HG02623 (cell line): Measurements from ENCODE around the gene GTPBP2.
"Not testable (repeated sequence)": the region's sequence is repeated elsewhere in the genome, so short reads cannot be mapped to it uniquely, and the experiment has no call there.

Experiments
- ATAC-seq: cut with Tn5 transposase; IDR thresholded peaks from one replicate; pipeline ENCODE4 v1.9.1; 2021; ENCODE audit warnings: moderate library complexity; ENCODE audit not compliant: unreplicated experiment

GTPBP2 gene

GRCh38 chr6:43662948-43663347, 33.9 kb upstream of the GTPBP2 start:
- ATAC-seq: not testable (repeated sequence)

GRCh38 chr6:43658161-43658560, 29.1 kb upstream of the GTPBP2 start:
- no peak for ATAC-seq

DNA sequence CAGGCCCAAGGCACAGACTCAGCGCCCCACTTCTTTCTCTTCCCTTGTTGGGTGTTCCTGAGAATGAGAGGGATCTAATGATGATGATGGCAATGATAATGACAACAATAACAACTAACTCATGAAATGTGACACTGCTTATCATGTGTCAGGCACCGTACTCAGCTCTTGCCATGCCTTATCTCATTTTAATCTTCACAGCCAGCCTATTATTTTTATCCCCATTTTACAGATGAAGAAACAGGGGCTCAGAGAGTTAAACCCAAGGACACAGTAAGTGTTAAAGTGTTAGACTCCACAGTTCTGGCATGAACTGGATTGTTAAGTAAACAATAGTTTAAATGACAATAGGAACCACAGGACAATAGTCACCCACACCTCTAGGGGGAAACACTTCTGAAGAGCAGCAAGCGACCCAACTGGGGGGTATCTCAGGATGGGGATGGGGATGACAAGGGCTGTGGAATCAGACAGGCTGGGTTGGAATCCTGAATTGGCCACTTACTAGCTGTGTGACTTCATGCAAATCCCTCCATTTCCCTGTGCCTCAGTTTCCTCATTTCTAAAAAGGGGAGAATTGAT, 28.2 kb upstream of the GTPBP2 start:
- ATAC-seq: no peak

DNA sequence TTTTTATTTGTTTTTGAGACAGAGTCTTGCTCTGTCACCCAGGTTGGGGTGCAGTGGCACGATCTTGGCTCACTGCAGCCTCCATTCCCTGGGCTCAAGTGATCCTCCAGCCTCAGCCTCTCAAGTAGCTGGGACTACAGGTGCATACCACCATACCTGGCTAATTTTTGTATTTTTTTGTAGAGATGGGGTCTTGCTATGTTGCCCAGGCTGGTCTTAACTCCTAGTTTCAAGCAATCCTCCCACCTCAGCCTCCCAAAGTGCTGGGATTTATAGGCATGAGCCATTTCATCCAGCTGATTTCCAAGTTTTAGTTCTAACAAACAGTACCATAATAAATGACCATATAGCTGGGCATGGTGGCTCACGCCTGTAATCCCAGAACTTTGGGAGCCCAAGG, 23.8 kb upstream of the GTPBP2 start:
- not testable (repeated sequence) for ATAC-seq

GRCh38 chr6:43648248-43648647, 19.2 kb upstream of the GTPBP2 start:
- ATAC-seq: no peak

GRCh38 chr6:43647613-43648012, 18.5 kb upstream of the GTPBP2 start:
- ATAC-seq: no peak

DNA sequence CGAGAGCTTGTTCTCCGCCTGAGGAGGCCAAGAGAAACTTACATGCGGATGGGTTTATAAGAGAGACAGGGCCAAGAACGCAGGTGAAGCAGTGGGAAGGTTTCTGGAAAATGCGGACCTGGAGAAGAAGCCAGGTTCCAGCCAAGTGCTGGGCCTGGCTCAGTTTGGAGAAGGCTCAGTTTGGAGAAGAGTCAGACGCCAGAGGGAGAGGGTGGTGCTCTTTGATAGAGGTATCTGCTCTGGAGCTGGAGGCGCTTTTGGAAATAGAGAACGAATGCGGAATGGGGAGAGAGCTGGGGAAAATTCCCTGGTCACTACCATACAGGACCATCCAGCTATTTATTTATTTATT, 16.5 kb upstream of the GTPBP2 start:
- no peak for ATAC-seq

- no peak for ATAC-seq
These were observed 16.0 kb upstream of the GTPBP2 start, which contains the start of gene RSPH9 for GRCh38 chr6:43644940-43645612. Gene RSPH9, plus strand, starts transcription at chr6:43645036. Its CDS starts 63 bp downstream, at chr6:43645099.

DNA sequence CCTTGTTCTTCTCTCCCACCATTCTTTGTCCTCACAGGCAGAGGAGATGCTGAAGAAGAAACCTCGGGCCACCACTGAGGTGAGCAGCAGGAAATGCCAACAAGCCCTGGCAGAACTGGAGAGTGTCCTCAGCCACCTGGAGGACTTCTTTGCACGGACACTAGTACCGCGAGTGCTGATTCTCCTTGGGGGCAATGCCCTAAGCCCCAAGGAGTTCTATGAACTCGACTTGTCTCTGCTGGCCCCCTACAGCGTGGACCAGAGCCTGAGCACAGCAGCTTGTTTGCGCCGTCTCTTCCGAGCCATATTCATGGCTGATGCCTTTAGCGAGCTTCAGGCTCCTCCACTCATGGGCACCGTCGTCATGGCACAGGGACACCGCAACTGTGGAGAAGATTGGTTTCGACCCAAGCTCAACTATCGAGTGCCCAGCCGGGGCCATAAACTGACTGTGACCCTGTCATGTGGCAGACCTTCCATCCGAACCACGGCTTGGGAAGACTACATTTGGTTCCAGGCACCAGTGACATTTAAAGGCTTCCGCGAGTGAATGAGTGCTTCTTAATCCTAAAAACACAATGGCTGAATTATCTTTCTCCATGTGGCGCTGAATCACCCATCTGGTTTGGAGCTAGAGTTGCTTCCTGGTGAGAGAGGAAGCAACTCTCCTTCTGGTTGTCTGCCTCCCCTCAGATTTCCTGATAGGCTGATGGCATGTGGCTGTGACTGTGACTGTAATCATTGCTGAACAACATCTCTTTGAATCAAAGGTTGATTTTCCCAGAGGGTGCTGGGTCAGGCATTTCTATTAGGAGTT, 11.1 kb upstream of the GTPBP2 start:
- no peak for ATAC-seq

- no peak for ATAC-seq
These were observed 7.2 kb upstream of the GTPBP2 start for GRCh38 chr6:43636308-43636659.

DNA sequence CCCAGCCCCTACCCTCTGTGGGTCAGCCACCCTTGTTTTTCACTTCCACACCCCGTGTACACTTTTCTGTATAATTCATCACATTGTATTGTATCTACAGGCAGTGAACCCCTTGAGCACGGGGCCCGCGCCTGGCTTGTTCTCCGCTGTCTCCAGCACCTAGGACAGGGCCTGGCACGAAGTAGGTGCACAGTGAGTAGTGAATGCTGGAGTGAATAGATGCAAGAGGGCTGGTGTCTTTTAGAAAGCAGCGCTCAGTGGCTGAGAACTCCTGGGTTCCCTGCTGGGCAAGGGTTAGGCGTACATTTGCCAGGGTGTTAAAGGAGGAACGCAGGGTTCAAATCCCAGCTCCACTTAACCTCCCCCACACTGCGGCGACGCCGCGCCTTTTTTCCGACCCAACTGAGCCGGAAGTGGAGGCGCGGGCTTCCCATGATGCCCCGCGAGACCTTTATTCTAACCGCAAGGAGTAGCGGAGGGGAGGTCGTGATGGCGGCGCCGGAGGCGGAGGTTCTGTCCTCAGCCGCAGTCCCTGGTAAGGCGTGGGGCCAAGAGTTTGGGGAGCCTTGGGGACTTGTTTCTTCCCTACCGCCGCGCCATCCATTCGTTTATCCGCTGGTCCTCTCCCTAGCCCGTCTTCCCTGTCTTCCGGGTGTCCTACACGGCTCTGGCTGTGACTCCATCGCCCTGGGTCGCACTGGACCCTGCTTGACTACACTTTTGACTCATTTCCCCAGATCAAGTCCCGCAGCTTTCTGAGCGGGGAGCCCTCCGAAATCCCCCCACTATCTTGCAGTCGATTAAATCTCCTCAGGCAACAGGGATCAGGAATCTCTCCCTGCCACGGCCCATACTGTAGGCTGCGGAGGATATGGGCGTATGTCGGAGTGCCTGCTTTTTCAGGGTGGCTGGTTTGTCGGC, 6.6 kb upstream of the GTPBP2 start, which contains the start of gene MAD2L1BP:
TSS of gene MAD2L1BP (plus strand) at position 454 of the 921 bp plus-strand sequence. CDS start at position 490, 36 bp downstream.
- ATAC-seq: peak; percentile 76

- ATAC-seq: no peak
These were observed 5.7 kb upstream of the GTPBP2 start for GRCh38 chr6:43634702-43635303.

DNA sequence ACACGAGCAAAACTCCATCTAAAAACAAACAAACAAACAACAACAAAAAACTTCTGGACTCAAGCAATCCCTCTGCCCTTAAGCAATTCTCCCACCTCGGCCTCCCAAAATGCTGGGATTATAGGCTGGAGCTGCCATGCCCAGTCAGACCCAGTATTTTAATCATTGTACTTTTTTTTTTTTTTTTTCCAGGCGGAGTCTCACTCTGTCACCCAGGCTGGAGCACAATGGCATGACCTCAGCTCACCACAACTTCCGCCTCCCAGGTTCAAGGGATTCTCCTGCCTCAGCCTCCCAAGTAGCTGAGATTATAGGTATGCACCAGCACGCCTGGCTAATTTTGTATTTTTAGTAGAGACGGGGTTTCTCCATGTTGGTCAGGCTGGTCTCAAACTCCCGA, 3.9 kb upstream of the GTPBP2 start:
- ATAC-seq: not testable (repeated sequence)

DNA sequence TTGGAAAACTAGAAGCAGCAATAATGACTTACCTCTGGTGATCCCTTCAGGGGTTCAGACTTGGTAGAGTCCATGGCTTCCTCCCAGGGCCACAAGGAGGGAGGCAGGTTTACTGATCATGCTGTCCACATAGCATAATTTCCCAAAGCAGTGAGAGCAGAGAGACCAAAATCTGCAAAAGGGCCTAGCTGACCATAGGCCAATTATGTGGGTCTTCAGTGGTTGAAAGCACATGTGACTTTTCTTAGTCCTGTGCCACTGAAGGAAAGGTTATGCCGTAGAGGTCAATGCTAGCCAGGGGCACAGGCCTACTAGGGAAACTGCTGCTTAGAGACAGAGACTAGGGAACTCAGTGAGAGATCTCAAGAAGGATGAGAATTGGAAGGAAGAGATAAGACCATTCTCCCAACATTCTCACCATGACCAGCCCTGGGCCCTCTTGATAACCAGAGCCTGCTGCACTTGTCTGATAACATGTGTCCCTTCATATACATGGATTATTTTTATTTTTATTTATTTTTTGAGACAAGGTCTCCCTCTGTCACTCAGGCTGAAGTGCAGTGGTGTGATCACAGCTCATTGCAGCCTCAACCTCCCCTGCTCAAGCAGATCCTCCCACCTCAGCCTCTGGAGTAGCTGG, 2.0 kb upstream of the GTPBP2 start:
- no peak for ATAC-seq

DNA sequence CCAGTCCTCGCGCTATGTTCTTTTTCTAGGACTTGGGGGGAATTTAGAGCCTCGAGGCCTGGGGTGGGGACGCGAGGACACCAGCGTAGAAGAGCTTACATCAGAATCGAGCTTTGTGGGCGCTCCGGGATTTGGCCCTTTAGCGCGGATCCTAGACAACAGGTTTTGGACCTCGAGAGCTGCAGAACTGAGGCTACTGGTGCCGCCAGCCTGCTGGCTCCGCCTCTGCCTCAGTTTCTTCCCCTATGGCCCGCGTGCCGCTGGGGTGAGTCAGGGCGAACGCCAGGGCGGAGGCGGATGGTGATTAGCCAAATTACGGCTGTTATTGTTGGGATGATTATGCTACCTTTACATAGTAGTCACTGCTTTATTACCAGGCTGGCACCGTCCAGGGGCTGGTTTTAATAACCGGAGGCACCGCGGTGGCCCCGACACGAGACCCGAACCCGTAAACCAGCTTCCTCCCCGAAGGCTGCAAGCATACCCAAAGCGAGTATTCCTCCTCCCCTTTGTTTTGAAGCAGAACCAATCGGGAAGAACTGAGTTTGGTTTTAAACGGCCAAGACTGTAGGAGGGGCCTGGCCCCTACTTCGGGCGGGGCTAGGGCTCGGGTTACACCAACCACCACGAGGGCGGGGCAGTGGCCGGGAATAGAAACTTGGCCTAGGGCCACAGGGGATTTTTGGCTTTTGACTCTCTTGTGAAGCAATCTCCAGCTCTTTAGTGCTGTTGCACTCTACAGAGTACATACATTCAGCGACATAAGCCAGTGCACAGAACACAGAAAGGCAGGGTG, 639 bp upstream of the GTPBP2 start:
- peak; percentile 56 for ATAC-seq

GRCh38 chr6:43628393-43629103, 516 bp downstream of the GTPBP2 start:
- ATAC-seq: peak; percentile 13

DNA sequence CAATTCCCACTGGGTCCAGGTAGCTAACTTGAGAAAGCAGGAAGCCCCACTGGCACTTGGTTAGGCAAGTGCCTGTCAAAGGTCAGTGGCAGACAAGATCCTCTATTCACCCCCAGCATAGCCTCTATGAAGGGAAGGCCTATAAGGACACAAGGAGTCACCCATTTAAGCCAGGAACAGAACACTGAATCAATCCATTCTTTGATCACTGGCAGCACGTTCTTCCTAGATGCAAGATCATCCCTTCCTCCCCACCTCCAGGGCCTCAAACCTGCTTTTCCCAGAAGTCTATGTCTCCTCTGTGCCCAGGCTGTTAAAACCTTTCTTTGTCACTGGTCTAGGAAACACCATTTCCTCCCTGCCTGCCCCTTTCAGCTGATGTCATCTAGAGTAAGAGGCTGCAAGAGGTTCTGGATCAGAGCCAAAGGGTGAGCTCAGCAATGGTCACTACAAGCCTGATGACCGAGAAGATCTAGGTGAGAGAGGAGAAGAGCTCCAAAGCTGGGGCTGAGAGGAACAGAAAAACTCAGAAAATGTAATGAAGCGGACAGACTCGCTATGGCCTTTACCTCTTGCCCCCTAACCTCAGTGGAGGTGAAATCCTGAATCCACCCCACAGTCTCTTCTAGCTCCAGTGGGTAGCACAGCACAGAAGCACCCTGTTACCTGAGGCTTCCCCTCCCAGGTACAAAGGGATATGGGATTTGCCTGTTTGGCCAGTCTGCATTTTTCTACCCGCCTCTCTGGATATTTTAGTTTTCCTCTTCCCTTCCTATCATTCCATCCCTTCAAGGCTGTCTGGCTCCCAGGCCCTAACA, 1.8 kb downstream of the GTPBP2 start:
- ATAC-seq: no peak
